ENCODE measurements around the gene SETD1A.
A peak's percentile ranks its signal among the peaks of the same experiment; 100 is the strongest.
"Not testable (repeated sequence)": the region's sequence is repeated elsewhere in the genome, so short reads cannot be mapped to it uniquely, and the experiment has no call there.

SETD1A gene

GRCh38 chr16:31001507-31002249, 44.1 kb downstream of the SETD1A start:
- no peak for DNase-seq

- no peak for DNase-seq
These were observed 44.7 kb downstream of the SETD1A start for GRCh38 chr16:31002250-31002700.

- DNase-seq = no peak
These were observed 45.3 kb downstream of the SETD1A start for GRCh38 chr16:31002862-31003341.

DNA sequence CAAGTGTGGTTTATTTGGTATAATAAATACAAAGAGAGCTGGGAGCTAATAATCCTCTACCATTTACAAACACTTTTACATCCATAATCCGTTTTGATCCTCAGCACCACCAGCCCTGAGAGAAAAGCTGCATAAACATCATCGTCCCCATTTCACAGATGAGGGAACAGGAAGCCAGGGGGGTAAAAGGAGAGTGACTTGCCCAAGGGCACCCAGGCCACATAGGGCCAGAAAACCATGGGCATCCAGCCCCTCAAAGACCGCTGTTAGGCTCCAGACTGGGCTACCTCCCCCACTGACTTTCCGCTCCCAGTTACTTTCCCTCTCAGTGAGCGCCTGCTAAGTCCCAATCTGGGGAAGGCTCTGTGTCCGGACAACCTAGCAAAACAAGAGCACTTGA, 46.2 kb downstream of the SETD1A start:
- no peak for DNase-seq

GRCh38 chr16:31004658-31005057, 47.1 kb downstream of the SETD1A start:
- DNase-seq = no peak

GRCh38 chr16:31005350-31006085, 48.0 kb downstream of the SETD1A start:
- no peak for DNase-seq

GRCh38 chr16:31006086-31006385, 48.5 kb downstream of the SETD1A start:
- no peak for DNase-seq

DNA sequence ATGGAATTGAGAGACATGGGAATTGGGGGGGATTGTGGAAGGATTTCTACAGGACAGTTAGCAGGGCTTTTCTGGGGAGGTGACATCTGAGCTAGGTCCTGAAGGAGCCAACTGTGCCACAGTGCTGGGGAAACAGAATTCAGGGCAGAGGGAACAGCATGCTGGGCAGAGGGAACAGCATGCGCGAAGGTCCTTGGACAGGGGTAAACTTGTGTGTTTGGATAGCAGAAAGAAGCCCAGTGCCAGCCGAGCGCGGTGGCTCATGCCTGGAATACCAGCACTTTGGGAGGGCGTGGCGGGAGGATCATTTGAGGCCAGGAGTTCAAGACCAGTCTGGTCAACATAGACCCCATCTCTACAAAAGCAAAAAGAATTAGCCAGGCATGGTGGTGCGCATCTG, 49.0 kb downstream of the SETD1A start:
- DNase-seq = no peak

DNA sequence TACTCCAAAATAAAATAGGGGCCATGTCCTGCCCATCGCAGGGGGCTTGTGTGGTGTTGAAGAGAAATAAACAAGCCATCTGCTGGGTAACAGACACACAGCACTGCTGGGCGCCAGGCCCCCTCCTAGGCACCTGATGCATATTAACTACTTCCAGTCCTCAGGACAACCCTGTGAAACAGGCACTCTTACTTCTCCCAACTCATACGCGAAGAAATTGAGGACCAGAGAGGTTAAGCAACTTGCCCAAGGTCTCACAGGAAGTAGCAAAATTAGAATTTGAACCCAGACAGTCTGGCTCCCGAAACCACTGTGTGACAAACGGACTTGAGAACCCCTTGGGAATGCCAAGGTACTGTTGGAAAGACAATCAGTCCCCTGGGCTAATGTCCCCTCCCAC, 50.1 kb downstream of the SETD1A start:
- no peak for DNase-seq

DNA sequence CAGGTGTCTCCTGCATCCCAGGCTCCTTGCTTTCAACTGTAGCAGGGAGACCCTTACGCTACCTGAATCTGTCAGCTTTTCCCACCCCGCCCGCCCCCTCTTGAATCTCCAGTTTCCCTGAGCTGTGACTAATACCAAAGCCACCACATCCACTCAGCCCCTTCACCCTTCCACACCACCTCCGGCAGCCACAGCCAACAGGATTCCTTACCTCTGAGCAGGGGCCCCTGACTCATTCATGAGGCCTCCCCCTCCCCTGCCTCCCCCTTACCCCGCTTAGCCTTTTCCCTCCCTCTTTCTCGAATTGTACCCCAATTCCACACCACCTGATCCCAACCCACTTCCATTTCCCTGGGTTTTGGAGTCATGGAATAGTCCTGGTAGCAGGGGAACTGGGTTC, 50.6 kb downstream of the SETD1A start:
- DNase-seq = no peak

- no peak for DNase-seq
These were observed 51.0 kb downstream of the SETD1A start for GRCh38 chr16:31008551-31008950.

- DNase-seq = no peak
These were observed 51.6 kb downstream of the SETD1A start for GRCh38 chr16:31009120-31009519.

GRCh38 chr16:31009894-31010584, 52.5 kb downstream of the SETD1A start:
- DNase-seq = no peak

DNA sequence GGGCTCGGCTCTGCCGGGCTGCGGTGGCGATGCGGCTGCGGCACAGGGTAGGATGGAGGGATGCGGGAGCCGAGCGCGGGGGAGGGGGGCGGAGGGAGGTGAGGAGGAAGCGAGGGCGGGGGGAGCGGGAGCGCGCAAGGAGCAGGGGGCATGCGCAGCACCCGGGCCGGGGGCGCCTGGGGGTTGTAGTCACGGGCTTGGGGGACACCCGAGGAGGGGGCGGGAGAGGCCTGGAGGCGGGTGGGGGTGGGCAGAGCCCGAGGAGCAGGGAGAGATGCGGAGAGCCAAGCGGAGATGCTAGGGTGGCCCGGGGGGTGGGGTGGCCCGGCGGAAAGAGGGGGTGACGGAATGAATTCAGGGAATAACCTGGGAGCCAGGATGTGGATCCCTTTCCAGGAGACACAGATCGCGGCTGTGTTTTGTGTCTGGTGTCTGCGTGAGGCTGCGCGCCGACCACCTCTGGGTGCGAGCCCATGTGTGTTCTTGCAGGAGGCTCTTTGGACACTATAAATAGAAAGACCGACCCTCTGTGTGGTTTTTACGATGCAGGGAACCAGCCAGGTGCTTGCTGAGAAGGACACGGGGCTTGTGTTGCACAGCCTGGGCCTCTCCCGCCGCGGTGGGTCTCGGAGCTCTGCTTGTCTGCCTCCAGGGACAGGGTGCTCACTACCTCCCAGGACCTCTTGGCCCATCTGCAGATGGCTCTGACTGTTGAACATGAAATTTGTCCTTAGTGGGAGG, 53.2 kb downstream of the SETD1A start, which contains the start of gene STX1B:
Gene STX1B, minus strand, starts transcription at position 54 of the 741 bp plus-strand sequence. CDS start 242 bp downstream, outside the sequence.
- peak; percentile 44 to 45 for DNase-seq

DNA sequence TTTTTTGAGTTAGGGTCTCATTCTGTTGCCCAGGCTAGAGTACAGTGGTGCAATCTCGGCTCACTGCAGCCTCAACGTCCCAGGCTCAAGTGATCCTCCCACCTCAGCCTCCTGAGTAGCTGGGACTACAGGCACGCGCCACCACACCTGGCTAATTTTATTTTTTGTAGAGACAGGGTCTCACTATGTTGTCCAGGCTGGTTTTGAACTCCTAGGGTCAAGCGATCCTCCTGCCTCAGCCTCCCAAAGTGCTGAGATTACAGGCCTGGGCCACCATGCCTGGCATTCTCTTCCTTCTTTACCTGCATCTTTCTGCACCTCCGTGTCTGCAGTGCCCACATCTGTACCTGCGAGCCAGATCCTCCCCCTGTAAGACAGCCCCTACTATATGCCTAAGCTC, 54.3 kb downstream of the SETD1A start:
- DNase-seq = not testable (repeated sequence)

DNA sequence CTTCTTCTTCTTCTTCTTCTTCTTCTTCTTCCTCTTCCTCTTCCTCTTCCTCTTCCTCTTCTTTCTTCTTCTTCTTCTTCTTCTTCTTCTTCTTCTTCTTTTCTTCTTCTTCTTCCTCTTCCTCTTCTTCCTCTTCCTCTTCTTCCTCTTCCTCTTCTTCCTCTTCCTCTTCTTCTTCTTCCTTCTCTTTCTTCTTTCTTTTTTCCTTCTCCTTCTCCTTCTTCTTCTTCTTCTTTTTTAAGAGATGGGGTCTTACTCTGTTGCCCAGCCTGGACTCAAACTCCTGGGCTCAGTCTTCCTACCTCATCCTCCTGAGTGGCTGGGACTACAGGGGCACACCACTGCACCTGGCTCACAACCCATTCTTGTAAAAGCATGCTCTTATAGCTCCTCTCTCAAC, 55.7 kb downstream of the SETD1A start:
- not testable (repeated sequence) for DNase-seq

GRCh38 chr16:31016018-31016417, 58.5 kb downstream of the SETD1A start:
- DNase-seq = no peak

DNA sequence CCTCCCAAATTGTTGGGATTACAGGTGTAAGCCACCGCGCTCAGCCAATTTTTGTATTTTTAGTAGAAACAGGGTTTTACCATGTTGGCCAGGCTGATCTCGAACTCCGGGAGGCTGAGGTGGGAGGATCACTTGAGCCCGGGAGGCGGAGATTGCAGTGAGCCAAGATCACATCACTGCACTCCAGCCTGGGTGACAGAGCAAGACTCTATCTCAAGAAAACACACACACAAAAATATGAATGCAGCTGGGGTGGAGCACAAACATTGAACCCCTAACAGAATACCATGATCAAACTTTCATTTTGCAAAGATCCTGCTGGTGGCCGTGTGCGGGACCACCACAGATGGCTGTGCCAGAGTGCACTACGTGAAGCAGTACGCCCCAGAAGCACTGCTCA, 60.2 kb downstream of the SETD1A start:
- DNase-seq = not testable (repeated sequence)

- no peak for DNase-seq
These were observed 63.0 kb downstream of the SETD1A start for GRCh38 chr16:31020536-31020935.

- DNase-seq = no peak
These were observed 65.1 kb downstream of the SETD1A start for GRCh38 chr16:31022544-31023251.

DNA sequence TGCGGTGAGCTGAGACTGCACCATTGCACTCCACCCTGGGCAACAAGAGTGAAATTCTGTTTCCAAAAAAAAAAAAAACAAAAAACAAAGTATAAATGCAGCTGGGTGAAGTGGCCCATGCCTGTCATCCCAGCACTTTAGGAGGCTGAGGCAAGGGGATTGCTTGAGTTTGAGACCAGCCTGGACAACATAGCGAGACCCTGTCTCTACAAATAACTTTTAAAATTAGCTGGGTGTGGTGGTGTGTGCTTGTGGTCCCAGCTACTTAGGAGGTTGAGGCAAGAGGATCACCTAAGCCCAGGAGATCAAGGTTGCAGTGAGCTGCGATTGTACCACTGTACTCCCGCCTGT, 65.7 kb downstream of the SETD1A start:
- no peak for DNase-seq

GRCh38 chr16:31023627-31024226, 66.2 kb downstream of the SETD1A start:
- no peak for DNase-seq

Measured in activated CD4-positive, alpha-beta T cell treated with anti-CD3 and anti-CD28 coated beads, Interleukin-2, amount 50 U/mL, for 48 hours (primary cell).